BJ (cell line): ENCODE data around the gene MAB21L4. TPM values are rescaled to one million over a fixed set of nuclear protein-coding genes. Genes with fewer than 3 reads are reported as not detected.

Source experiments
- CTCF ChIA-PET: fragments of 350-600 bp; formaldehyde crosslinking; extraction: SDS; loops from one replicate; lab custom pipeline; 2021; ENCODE audit warnings: antibody characterized with exemption, inconsistent platforms; lab: Yijun Ruan, JAX
- POLR2A ChIA-PET: fragments of 300-600 bp; sonication (Branson Sonifier 250); formaldehyde crosslinking; extraction: SDS; loops from one replicate; lab custom pipeline; 2021; ENCODE audit warnings: antibody characterized with exemption; lab: Charles Lee
- DNase-seq: peaks from one replicate; pipeline ENCODE4 v3.0.0-alpha.2; 2011; ENCODE audit warnings: low read depth
- H3K27me3 ChIP-seq: 2 replicates; pipeline ENCODE4 v1.6.0; 2011; ENCODE audit warnings: low read length; ENCODE audit not compliant: control insufficient read depth, insufficient read depth
- H3K36me3 ChIP-seq: 2 replicates; pipeline ENCODE4 v1.5.1; 2011; ENCODE audit warnings: low read length; ENCODE audit not compliant: control insufficient read depth, insufficient read depth
- H3K4me3 ChIP-seq: 2 replicates; pipeline ENCODE4 v1.5.1; 2011; ENCODE audit warnings: low read depth, mild to moderate bottlenecking, control low read depth, low read length
- CTCF ChIP-seq: IDR thresholded peaks from 2 replicates; pipeline ENCODE4 v1.5.1; 2011; ENCODE audit warnings: low read depth, mild to moderate bottlenecking, control low read depth, inconsistent platforms, low read length, moderate library complexity; ENCODE audit not compliant: insufficient read depth
- polyA minus RNA-seq: library from RNA; depleted of rRNA, polyadenylated mRNA; stranded (reverse); fragments of >200 nt; gene quantifications from 2 replicates; pipeline ENCODE4 v1.2.3, GENCODE V29; 2011; rRNA and poly(A)+ RNA removed
- polyA plus RNA-seq: library from polyadenylated mRNA; depleted of rRNA; stranded (reverse); fragments of >200 nt; gene quantifications from 2 replicates; pipeline ENCODE4 v1.2.3, GENCODE V29; 2011; rRNA removed

The MAB21L4 gene
- not detected in 2 replicates for polyA plus RNA-seq
- polyA minus RNA-seq = not detected in 2 replicates

GRCh38 chr2:240895656-240896388, at the start of gene MAB21L4:
Gene MAB21L4 (minus strand): TSS chr2:240896156. CDS start chr2:240895997, 159 bp downstream.
- Histone ChIP-seq H3K27me3 (no peaks in the 10 kb centered on the region), H3K4me3 (no peak within 1 kb of the TSS), H3K36me3 (no peaks in the 10 kb centered on the region)
- DNase-seq = no peak
- CTCF ChIA-PET = no interaction called here
- POLR2A ChIA-PET = no interaction called here
- no peak for TF ChIP-seq CTCF

DNA sequence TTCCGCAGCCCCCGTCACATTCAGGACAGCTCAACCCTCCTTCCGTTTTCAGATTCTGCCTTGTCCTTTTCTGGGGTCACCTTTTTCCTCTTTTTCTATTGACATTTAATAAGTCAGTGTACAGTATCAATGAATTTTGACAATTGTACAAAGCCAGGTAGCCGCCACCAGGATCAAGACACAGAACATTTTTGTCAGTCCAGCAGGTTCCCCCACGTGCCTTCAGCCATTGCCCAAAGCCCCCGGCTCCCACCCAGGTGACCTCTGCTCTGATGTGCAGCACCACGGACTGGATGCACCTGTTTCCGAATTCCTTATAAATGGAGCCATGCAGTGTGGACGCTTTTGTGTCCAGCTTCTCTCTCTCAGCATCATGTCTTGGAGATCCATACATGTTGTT, 40.1 kb upstream of the MAB21L4 start:
- no peak for DNase-seq
- ChIA-PET CTCF (interaction anchor here (1.3 kb wide), 1 partner anchor 22 kb away, joined by 5 read pairs; no protein-coding TSS in a partner anchor), POLR2A (no interaction called here)
- Histone ChIP-seq H3K4me3 (no peak overlapping the region), H3K27me3 (peaks cover 4% of the 10 kb centered on the region; the same call in 1 of the 2 replicates), H3K36me3 (no peaks in the 10 kb centered on the region)
- no peak for TF ChIP-seq CTCF

DNA sequence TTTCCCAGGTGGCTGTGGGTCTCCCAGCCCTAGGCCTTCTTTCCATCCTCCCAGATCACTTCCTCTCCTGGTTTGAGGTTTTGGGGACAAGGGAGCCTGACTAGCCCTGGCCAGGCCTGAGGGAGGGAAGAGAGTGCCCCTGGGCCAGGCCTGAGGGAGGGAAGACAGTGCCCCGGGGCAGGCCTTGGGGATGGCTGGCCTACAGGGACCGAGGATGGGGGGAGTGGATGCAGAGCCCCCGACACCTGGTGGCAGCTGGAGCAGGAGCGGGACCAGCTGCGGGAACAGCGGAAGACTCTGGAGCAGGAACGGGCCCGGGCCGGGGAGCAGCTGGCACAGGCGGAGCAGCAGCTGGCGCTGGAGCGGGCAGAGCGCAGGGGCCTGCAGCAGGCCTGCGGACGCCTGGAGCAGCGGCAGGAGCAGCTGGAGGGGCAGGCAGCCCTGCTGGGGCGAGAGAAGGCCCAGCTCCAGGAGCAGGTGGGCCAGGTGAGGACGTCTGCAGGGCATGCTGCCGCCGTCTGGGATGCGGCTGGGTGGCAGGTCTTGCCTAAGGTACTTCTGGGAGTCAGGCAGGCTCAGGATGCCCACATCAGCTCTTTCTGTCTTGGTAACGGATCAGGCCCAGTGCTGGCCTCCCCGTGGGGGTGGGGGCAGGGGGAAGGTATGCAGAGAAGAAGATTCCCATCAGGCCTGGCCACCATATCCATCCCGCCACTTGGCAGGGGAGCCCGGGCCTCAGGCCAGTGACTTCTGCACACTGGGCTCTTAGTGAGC, 39.3 kb upstream of the MAB21L4 start:
- H3K4me3 ChIP-seq = no peak overlapping the region
- ChIA-PET CTCF (interaction anchor here (0.8 to 1.3 kb wide), 2 partner anchors 8 to 21 kb away, joined by 3 to 5 read pairs; no protein-coding TSS in a partner anchor), POLR2A (no interaction called here)
- peaks cover 4% of the 10 kb centered on the region; the same call in 1 of the 2 replicates for H3K27me3 ChIP-seq
- TF ChIP-seq CTCF = no peak
- DNase-seq = no peak
- H3K36me3 ChIP-seq = no peaks in the 10 kb centered on the region

- CTCF ChIA-PET = no interaction called here
- no peak for DNase-seq
- POLR2A ChIA-PET = no interaction called here
- TF ChIP-seq CTCF = no peak
- Histone ChIP-seq H3K27me3 (peaks cover 4% of the 10 kb centered on the region; the same call in 1 of the 2 replicates), H3K4me3 (no peak overlapping the region), H3K36me3 (no peaks in the 10 kb centered on the region)
Measured at GRCh38 chr2:240934701-240935102, 38.7 kb upstream of the MAB21L4 start.
